Stimulated activated naive CD4-positive, alpha-beta T cell (primary cell): ENCODE results near the gene SGTA.
"Not testable (repeated sequence)": the region's sequence is repeated elsewhere in the genome, so short reads cannot be mapped to it uniquely, and the experiment has no call there.

Experiments
- DNase-seq, 6 experiments: peaks; one replicate each; lab custom pipeline; 2025; lab: John Stamatoyannopoulos, UW

The SGTA gene

DNA sequence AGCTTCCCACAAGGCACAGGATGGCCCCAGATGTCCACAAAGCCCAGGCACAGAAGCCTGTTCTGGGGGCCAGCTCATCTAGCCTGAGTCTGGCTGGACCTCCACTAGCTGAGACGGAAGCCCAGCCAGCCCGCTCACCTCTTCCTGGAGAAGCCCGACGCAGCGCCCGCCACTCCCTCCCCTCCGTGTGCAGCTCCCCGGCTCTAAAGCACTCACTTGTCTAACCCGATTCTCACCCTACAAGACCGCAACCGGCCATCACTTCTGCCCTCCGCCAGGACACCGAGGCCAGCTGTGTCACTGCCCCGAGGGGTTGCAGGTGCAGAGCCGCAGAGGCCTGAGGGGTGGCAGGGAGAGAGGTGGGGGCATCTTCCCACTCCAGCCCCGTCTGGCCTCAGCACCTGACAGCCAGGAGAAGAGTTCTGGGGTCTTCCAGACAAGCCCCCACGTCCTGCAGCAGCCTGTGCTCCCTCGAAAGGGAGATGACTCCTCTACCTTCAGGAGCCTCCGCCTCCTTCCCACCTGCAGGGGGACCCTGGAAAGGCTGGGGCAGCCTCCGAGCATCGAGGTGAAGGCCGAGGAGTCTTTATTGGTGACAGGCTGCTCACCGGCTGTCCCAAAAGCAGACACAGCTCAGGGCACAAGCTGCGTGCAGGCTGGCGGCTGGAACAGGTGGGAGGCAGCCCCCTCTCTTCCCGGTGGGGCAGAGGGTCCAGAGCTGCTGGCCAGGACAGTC is 56.0 kb downstream of the SGTA start:
- DNase-seq = no peak

- no peak for DNase-seq
These were observed 56.8 kb downstream of the SGTA start for GRCh38 chr19:2726160-2726855.

DNA sequence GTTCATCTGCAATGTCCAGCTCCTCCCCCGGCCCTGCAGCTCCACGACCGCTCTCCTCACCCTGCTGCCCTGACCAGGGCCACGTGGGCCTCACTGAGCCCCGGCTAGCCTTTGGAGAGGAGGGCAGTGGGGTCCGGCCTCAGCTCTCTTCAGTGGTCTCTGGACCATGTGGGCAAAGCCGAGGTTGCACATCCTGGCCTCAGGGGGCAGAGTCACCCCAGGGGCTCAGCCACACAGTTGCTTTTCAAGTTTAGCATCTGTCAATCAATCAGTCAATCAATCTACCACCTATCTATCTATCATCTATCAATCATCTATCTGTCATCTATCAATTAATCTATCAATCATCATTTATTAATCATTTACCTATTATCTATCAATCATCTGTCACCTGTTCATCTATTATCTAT is 58.9 kb downstream of the SGTA start:
- no peak for DNase-seq

- no peak for DNase-seq
These were observed 59.3 kb downstream of the SGTA start for GRCh38 chr19:2723747-2724146.

GRCh38 chr19:2723345-2723715 is 59.7 kb downstream of the SGTA start:
- DNase-seq = no peak

- no peak for DNase-seq
These were observed 60.3 kb downstream of the SGTA start for GRCh38 chr19:2722541-2723344.

DNA sequence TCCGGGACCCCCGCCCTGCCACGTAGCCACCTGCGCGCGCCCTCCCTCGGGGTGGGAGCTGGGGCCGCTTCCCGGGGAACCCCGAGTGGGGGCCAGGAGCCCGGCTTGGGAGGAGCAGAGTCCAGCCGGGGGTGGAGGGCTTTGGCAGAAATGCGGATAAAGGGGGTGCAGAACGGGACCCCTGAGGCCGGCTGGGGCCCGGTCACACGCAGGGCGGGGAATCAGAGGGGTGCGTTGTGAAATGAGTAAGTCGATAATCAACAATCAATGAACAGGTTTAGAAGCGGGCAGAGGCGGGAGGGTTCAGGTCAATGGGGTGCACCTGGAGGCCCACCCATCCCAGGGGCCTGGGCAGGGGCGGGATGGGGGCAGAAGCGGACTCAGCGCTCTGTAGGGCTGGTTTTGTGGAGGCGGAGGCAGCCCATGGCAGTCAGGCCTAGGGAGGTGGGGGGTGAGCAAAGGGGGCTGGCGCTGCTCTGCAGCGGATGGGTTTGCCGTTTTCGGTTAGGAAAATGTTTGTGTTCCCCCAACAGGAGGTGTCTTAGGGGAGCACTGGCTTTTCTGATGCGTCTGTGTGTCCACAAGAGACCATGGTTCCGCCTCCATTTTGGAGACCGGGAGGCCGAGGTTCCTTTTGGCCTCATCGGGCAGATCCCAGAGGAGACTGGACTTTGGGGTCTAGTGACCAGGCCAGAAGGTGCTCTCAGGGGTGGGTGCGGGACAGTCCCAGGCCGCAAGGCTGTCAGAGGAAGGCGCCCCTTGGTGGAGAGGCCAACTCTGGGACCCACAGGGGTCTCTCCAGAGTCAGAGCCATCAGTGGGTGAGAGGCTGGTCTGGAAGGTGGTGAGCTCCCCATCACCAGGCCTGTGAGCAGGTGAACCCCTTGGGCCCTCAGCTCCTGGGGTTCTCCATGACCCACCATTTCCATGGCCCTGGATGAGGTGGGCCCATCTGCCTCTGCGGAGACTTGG is 61.2 kb downstream of the SGTA start:
- no peak for DNase-seq

DNA sequence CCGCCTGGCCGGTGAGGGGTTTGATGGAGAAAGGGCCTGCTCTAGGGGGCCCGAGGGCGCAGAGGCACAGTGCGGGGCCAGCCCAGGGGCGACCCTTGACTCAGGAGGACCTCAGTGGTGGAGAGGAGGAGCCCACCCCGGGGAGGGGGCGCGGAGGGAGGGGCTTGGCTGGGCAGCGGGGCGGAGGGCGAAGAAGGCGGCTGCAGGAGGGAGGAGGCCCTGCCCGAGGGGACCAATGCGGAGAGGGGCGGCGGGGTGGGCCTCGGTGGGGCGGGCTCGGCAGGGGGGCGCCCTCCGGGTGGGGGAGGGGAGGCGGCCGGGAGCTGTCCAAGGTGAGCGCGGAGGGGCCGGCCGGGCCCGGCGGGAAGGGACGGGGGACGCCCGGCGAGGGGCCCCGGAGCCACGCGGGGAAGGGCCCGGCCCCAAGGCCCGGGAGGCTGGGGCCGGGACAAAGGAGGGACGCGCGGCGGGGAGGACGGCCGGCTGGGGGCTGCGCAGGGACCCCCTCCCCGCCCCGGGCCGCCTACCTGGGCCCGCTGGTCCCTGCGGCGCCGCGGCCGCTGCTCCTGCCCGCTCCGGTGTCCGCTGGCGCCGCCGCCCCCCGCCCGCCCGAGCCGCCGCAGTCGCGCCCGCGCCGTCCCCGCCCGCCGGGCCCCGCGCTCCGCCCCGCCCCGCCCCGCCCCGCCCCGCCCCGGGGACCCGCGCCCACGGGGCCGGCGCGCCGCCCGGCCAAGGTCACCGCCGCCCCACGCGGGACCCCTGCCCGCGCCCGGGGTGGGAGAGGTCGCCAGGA is 62.1 kb downstream of the SGTA start, which contains the start of gene DIRAS1:
DIRAS1 (minus strand) TSS at position 596 of the 793 bp plus-strand sequence. CDS start 3,566 bp downstream, outside the sequence.
- no peak for DNase-seq

- DNase-seq = no peak
These were observed 62.9 kb downstream of the SGTA start for GRCh38 chr19:2719920-2720776.

DNA sequence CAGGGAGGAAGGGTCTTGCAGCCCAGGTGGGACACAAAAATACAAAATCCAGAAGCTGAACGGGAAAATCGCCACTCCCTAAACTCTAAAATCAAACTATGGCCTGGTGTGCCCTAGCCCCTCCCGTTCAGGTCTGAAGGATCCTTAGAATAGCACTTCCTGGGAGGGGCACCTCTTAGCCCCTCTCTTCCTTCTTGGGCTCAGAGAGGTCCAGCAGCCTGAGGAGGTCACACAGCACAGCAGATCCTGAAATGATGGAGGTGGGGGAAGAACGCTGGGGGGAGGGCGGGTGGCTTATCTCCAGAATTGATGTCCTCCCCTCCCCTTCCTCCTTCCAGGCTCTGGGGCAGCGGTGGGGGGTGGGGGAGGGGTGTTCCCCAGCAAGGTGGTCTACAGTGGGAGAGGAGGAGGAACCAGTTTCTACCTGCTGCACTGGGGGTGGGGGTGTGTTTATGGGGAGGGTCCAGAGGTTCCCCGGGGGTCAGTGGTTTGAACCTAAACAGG is 63.8 kb downstream of the SGTA start:
- no peak for DNase-seq

GRCh38 chr19:2717638-2718541 is 65.2 kb downstream of the SGTA start:
- no peak for DNase-seq

DNA sequence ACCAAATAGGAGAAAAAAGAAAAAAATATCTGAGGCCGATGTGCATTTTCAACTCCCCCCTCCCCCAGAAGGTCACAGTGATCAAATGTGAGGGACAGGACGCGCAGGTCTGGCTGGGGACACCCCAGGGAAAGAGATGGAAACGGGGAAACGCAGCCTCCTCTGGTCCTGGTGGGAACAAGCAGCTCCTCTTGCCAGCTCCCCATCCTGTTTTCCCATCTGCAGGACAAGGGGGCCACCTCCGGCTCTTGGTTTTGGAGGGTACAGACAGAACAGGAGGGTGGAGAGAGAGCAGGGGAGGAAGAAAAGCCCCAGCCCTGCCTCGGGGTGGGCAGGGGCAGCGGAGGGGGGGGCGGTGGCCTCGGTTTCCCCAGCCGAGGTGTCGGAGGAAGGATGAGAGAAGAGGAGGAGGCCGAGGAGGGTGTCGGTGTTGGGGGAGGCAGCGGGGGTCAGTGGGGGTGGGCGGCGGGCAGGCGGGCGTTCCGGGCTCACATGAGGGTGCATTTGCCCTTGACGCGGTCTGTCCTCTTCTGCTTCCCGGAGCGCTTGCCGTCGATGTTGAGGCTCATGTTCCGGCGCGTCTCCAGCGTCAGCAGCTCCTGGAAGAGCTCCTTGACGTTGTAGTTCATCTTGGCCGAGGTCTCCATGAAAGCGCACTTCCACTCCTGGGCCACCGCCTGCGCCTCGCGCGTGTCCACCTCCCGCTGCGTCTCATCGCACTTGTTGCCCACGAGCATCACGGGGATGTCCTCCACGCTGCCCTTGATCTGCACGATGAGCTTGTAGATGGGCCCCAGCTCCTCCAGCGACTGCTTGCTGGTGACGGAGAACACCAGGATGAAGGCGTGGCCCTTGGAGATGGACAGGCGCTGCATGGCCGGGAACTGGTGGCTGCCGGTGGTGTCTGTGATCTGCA is 66.1 kb downstream of the SGTA start:
- DNase-seq = no peak

DNA sequence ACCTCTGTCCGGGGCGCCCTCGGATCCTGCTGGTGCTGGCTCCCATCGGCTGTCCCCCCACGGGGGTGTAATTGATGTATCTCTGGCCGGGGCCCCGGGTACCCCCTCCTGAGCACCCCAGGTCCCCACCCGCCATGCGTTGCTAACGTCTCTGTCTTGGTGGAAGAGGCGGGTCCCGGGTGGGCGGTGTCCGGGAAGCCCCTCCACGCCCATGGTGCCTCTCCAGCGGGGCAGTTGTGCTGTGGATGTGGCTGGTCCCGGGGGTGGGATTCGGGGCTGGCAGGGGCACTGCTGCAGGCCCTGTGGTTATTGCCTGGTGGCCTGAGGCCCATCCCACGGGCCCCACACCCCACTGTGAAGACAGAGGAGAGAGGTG is 66.8 kb downstream of the SGTA start:
- DNase-seq = no peak

GRCh38 chr19:2715470-2716274 is 67.4 kb downstream of the SGTA start:
- DNase-seq = no peak

- no peak for DNase-seq
These were observed 68.4 kb downstream of the SGTA start for GRCh38 chr19:2714531-2715269.

- DNase-seq = not testable (repeated sequence)
These were observed 69.0 kb downstream of the SGTA start for GRCh38 chr19:2714102-2714501.
